Mucosa of descending colon (tissue), 3 donors: Measurements from ENCODE around the gene RPA4. TPM values are rescaled to one million over a fixed set of nuclear protein-coding genes. Genes with fewer than 3 reads are reported as not detected.

Experiments
- ATAC-seq: fragments of 200-7000 bp; cut with Tn5 transposase; one replicate; pipeline ENCODE4 v1.9.1; 2020; ENCODE audit warnings: mild to moderate bottlenecking, moderate library complexity
- DNase-seq, 3 donors: peaks; one replicate each; pipeline ENCODE4 v3.0.0-alpha.2; 2020
- H3K36me3 ChIP-seq: fragments of 200-600 bp; one replicate; pipeline ENCODE4 v1.8.0; 2021; ENCODE audit warnings: low read depth, mild to moderate bottlenecking
- H3K4me1 ChIP-seq: fragments of 200-600 bp; one replicate; pipeline ENCODE4 v1.8.0; 2021; ENCODE audit warnings: low read depth, mild to moderate bottlenecking
- H3K4me3 ChIP-seq: fragments of 200-600 bp; one replicate; pipeline ENCODE4 v1.8.0; 2021; ENCODE audit warnings: mild to moderate bottlenecking
- H3K9me3 ChIP-seq: fragments of 200-600 bp; one replicate; pipeline ENCODE4 v1.8.0; 2021; ENCODE audit warnings: mild to moderate bottlenecking
- intact Hi-C, 2 donors: fragments of 100-400 bp; cut with DNase I in 1 of 2; cut with micrococcal nuclease in 1 of 2; formaldehyde crosslinking; loops; one replicate each; pipeline versions ENCODE4 v1.11.0 to v1.11.1; 2022; cut with DNase I, micrococcal nuclease
- total RNA-seq, 3 donors: library from RNA; stranded (reverse); fragmentation: NEBNext Ultra II Directional in 2 of 3; extraction: Animal tissue kit (Norgen Biotek cat#: 25700) in 2 of 3; gene quantifications; one replicate each; pipeline versions ENCODE4 v1.2.1 to v1.2.4, GENCODE V29; 2021 to 2023
- TF ChIP-seq, protein P1 (sequence below): fragments of 200-600 bp; IDR thresholded peaks from one replicate; pipeline ENCODE4 v1.8.0; 2022; ENCODE audit warnings: antibody characterized with exemption, mild to moderate bottlenecking
- donor health status: DM: no; HTN: no; CAD: no; lungs with moderate emphysema.
- donor health status: DM: no; HTN: no; CAD: no.
- donor health status: DM: no; HTN: yes; CAD: no.

RPA4 gene
- total RNA-seq, 3 donors from 2014 or later = 1.3 to 2.3 (median 1.5) TPM

DNA sequence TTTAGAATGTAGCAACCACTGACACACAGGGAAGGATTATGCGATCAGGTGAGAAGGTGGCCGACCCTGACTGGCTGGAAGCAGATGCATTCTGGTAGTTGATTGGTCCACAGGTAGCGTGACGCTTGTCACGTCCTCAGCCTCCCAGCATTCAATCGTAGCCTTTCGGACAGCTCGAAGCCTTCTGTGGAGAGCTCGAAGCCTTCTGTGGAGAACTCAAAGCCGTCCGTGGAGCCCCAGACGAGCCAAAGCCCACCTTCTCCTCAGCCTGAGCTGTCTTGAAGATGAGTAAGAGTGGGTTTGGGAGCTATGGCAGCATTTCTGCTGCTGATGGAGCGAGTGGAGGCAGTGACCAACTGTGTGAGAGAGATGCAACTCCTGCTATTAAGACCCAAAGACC lies 319 bp downstream of the RPA4 start:
- H3K4me3 ChIP-seq = no peak overlapping the region
- DNase-seq = no peak
- intact Hi-C loops = no loop called here
- H3K4me1 ChIP-seq = no peaks in the 10 kb centered on the region
- no peak for ATAC-seq
- TF ChIP-seq, protein P1, sequence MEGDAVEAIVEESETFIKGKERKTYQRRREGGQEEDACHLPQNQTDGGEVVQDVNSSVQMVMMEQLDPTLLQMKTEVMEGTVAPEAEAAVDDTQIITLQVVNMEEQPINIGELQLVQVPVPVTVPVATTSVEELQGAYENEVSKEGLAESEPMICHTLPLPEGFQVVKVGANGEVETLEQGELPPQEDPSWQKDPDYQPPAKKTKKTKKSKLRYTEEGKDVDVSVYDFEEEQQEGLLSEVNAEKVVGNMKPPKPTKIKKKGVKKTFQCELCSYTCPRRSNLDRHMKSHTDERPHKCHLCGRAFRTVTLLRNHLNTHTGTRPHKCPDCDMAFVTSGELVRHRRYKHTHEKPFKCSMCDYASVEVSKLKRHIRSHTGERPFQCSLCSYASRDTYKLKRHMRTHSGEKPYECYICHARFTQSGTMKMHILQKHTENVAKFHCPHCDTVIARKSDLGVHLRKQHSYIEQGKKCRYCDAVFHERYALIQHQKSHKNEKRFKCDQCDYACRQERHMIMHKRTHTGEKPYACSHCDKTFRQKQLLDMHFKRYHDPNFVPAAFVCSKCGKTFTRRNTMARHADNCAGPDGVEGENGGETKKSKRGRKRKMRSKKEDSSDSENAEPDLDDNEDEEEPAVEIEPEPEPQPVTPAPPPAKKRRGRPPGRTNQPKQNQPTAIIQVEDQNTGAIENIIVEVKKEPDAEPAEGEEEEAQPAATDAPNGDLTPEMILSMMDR = no peak
- H3K36me3 ChIP-seq = no peaks in the 10 kb centered on the region
- no peaks in the 10 kb centered on the region for H3K9me3 ChIP-seq

DNA sequence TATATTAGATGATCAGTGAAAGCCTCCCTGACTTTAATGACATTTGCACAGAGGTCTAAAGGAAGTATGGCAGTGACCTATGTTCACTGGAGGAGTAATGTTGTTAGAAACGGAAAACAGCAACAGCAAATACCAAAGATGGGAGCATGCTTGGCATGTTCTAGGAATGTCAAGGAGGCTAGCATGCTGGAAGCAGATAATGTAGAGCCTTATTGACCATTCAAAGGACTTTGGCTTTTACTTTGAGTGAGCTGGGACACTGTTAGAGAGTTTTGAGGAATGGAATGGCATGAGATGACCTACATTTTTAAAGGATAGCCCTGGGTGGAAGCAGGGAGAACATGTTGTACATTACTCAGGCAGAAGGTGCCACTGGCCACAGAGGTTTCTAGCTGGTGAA lies 6.0 kb downstream of the RPA4 start:
- TF ChIP-seq, protein P1 = no peak
- Histone ChIP-seq H3K4me1 (no peaks in the 10 kb centered on the region), H3K4me3 (no peak overlapping the region), H3K9me3 (no peaks in the 10 kb centered on the region), H3K36me3 (no peaks in the 10 kb centered on the region)
- intact Hi-C loops = no loop called here
- ATAC-seq = no peak
- no peak for DNase-seq

DNA sequence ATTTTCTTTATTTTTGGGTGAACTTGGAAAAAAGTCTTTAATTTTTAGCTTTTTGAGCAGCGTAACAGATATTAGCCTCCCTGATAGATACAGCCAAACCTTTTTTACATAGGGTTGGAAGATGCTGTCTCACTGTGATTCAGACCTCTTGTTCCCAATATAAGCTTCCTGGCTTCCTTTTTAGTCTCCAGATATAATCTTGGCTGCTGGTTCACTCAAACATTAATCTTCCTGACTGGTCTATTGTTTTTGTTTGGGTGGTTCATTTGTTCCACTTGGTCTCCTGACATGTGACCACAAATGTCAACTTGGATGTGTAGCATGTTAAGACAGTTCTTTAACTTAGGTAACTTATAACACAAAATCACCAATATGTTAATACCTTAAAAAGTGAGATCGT lies 23.0 kb downstream of the RPA4 start:
- TF ChIP-seq, protein P1 = no peak
- ATAC-seq = no peak
- Histone ChIP-seq H3K9me3 (no peaks in the 10 kb centered on the region), H3K36me3 (no peaks in the 10 kb centered on the region), H3K4me1 (no peaks in the 10 kb centered on the region), H3K4me3 (no peak overlapping the region)
- intact Hi-C loops = no loop called here
- DNase-seq = no peak

DNA sequence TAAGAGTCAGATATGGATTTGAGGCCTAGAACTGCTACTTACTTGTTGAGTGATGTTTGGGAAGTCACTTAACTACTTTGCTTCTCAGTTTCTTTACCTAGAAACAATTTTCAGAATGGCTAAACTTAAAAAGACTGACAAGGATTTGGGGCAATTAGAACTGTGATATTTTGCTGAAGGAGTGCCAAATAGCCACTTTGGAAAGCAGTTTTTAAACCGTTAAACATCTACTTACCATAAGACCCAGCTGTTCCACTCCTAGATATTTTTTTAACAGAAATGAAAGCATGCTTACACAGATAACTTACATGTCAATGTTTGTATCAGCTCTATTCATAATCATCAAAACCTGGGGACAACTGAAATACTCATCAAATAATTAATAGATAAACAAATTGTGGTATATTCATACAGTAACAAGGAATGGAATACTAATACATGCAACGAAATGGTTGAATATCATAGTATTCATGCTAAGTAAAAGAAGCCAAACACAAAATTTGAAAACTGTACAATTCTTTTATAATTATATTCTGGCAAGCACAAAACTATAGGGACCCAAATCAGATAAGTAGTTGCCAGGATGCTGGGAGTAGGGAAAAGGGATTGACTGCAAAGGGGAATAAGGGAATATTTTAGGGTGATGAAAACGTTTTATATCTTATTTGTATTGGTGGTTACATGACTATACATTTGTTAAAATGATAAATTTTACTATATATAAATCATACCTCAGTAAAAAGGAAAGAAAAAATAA lies 24.0 kb downstream of the RPA4 start:
- Histone ChIP-seq H3K9me3 (no peaks in the 10 kb centered on the region), H3K4me1 (no peaks in the 10 kb centered on the region), H3K4me3 (no peak overlapping the region), H3K36me3 (no peaks in the 10 kb centered on the region)
- DNase-seq (no peak), ATAC-seq (no peak)
- intact Hi-C loops = no loop called here
- TF ChIP-seq, protein P1 = no peak

DNA sequence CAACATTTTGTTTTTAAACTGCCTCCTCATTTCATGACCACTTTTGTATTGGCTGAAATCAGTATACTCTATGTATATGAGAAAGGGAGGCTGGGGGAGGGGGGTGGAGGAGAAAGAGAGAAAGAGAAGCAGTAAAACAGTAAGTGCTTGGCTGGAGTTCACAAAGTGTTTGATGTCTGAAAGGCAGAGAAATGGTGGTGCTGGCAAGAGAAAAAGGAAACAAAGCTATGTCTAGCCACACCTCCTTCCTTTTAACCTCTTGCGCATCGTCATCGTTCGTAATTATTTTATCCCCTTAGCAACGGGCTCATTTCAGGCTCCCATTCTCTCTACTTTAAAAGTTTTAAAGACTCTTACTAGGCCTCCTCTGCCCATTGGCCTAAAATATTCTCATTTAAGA lies 25.6 kb downstream of the RPA4 start:
- Histone ChIP-seq H3K9me3 (no peaks in the 10 kb centered on the region), H3K4me3 (no peak overlapping the region), H3K4me1 (no peaks in the 10 kb centered on the region), H3K36me3 (no peaks in the 10 kb centered on the region)
- intact Hi-C loops = no loop called here
- no peak for DNase-seq
- ATAC-seq = no peak
- TF ChIP-seq, protein P1 = no peak
